Measurements from ENCODE around the gene SMURF2. TPM values are rescaled to one million over a fixed set of nuclear protein-coding genes. Genes with fewer than 3 reads are reported as not detected.
"Not testable (repeated sequence)": the region's sequence is repeated elsewhere in the genome, so short reads cannot be mapped to it uniquely, and the experiment has no call there.

Gene SMURF2
- total RNA-seq, 1 experiment from 2014 or later: 38.6 TPM

DNA sequence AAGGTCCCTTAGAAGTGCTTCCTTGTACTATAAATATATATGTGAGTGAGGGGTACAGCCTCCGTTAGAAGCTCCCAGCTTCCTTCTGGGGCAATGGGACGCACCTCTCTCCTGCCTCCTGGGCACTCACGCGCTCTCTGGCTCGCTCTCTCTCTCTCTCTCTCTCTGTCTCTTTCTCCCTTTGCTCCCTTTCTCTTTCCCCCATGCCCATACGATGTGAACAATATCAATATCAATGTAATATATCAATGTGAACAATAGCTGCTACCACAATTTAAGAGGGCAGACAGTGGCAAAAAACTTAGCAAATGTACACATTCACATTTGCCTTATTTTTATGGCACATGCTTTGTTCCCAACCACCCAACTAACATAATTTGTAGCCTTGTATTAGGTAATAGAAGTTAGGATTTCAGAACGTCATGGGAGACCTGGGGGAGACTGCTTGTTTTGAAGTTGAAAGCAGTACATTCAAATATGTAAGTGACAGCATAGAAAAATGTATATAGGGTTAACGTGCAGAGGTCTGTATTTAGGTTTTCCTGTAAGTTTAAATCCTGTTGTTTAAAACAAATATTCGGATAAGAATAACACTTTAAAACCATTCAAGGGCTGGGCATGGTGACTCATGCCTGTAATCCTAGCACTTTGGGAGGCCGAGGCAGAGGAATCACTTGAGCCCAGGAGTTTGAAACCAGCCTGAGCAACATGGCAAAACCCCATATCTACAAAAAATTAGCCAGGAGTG is 8.9 kb upstream of the SMURF2 start:
- peak; percentile 45 for DNase-seq (ENCODE audit: low read depth)
- in situ Hi-C loops (cut with HindIII; ENCODE audit: low pct_unique_long_range_greater_than_20kb, low sequenced_read_pairs): not testable (repeated sequence)

GRCh38 chr17:64667807-64668721 is 6.0 kb upstream of the SMURF2 start:
- in situ Hi-C loops (cut with HindIII; ENCODE audit: low pct_unique_long_range_greater_than_20kb, low sequenced_read_pairs): not testable (repeated sequence)
- peak; percentile 60 for DNase-seq (ENCODE audit: low read depth)

DNA sequence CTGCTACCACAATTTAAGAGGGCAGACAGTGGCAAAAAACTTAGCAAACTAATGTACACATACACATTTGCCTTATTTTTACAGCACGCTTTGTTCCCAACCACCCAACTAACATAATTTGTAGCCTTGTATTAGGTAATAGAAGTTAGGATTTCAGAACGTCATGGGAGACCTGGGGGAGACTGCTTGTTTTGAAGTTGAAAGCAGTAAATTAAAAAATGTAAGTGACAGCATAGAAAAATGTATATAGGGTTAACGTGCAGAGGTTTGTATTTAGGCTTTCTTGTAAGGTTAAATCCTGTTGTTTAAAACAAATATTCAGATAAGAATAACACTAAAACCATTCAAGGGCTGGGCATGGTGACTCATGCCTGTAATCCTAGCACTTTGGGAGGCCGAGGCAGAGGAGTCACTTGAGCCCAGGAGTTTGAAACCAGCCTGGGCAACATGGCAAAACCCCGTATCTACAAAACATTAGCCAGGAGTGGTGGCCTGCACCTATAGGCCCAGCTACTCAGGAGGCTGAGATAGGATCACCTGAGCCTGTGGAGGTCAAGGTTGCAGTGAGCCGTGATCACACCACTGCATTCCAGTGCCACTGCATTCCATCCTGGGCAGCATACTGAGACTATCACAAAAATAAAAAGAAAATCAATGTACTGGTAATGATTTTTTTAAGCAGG is 2.3 kb upstream of the SMURF2 start:
- in situ Hi-C loops (cut with HindIII; ENCODE audit: low pct_unique_long_range_greater_than_20kb, low sequenced_read_pairs): not testable (repeated sequence)
- peak; percentile 52 for DNase-seq (ENCODE audit: low read depth)

DNA sequence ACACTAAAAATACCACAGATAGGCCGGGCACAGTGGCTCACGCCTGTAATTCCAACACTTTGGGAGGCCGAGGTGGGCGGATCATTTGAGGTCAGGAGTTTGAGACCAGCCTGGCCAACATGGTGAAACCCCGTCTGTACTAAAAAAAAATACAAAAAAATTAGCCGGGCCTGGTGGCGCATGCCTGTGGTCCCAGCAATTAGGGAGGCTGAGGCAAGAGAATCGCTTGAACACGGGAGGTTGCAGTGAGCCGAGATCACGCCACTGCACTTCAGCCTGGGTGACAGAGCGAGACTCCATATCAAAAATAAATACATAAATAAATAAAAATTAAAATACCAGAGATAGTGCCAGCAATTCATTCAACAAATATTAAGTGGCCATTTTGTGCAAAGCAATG is 1.7 kb upstream of the SMURF2 start:
- in situ Hi-C loops (cut with HindIII; ENCODE audit: low pct_unique_long_range_greater_than_20kb, low sequenced_read_pairs); DNase-seq (ENCODE audit: low read depth): not testable (repeated sequence)

DNA sequence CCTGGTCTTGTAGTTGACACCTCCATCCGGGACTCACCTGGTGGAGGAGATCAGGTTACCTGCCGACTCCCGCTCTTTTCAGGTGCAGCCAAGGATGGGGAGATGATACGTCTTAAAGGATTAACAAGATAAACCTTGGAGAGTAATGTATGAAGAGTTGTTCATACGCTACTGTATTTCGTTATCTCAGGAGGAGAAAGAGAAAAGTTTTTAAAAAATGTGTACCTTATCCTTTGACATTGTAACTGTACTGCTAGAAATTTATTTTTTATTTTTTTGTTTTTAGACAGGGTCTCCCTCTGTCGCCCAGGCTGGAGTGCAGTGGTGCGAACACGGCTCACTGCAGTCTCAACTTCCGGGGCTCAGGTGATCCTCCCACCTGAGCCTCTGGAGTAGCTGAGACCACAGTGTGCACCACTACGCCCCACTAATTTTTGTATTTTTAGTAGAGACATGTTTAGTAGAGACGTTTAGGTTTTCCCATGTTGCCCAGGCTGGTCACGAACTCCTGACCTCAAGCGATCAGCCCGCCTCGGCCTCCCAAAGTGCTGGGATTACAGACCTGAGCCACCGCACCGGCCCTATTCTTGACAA is 764 bp upstream of the SMURF2 start:
- DNase-seq (ENCODE audit: low read depth): no peak
- in situ Hi-C loops (cut with HindIII; ENCODE audit: low pct_unique_long_range_greater_than_20kb, low sequenced_read_pairs): no loop called here

- no peak for DNase-seq (ENCODE audit: low read depth)
- in situ Hi-C loops (cut with HindIII; ENCODE audit: low pct_unique_long_range_greater_than_20kb, low sequenced_read_pairs): no loop called here
These were observed 456 bp downstream of the SMURF2 start for GRCh38 chr17:64661726-64661975.

DNA sequence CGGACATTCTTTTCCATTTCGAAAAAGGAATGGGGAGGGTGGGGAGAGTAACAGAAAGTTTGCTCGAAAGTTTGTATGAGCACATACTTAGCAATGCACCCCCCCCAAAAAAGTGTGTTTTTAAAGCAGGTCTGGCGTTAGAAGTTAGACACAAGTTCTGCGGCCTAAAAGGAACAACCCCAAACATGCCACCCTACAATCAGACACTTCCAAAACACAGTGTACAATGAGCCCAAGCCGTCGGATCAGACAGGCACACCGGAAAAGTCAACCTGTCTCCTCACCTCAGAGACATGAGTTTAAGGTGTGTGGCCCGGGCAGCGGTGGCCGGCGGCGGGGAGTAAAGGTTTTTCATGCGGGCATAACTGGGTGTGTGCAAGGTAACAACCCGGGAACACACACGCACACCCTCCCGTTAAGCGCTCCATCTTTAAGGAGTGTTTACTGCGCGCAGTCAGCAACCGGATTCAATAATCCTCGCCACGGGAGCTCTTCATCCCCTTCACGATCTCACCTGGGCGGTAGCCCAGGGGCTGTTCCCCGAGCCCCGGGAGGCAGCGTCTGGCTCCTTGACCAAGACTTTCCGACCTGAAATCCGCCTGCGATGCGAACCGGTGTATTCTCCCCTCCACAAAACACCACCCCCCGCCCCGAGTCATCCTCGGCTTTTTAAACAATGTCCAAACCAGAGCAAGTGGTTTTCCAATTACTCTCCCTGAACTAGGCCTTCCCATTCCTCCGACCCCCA is 955 bp downstream of the SMURF2 start:
- in situ Hi-C loops (cut with HindIII; ENCODE audit: low pct_unique_long_range_greater_than_20kb, low sequenced_read_pairs): not testable (repeated sequence)
- peak; percentile 41 for DNase-seq (ENCODE audit: low read depth)

DNA sequence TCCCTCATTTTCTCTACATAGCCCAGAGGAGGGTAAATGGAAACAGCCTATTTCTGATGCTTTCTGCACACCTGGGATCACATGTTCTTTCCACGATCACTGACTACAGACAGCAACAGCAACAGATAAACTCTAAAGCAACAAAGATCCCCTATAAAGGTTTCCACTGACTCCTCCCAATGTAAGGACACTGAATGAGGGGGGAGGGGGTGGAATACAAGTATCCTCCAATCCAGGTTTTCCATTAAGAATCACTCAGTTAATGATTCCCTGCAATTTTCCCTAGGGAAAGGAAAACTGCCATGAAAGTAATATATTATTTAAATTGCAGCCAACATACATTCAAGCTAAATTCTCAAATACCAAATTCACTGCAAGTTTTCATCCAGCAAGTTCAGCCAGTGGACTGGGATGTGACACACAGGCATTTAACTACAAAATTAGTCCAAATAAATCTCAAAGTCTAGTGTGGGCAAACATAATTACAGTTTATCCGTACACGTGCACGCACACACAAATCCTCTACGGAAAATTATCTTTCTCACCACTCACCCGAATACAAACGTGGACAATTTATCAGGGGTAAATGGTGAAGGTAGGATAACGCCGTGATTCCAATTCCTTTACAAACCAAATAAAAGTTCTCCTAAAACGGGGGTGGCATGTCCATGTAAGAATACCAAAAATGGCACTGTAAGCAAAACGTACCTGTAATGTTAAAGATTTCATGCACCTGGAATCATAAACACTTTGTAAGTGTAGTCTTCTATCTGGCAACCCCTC is 1.7 kb downstream of the SMURF2 start:
- peak; percentile 86 for DNase-seq (ENCODE audit: low read depth)
- in situ Hi-C loops (cut with HindIII; ENCODE audit: low pct_unique_long_range_greater_than_20kb, low sequenced_read_pairs): not testable (repeated sequence)

- no peak for DNase-seq (ENCODE audit: low read depth)
- in situ Hi-C loops (cut with HindIII; ENCODE audit: low pct_unique_long_range_greater_than_20kb, low sequenced_read_pairs): no loop called here
These were observed 3.2 kb downstream of the SMURF2 start for GRCh38 chr17:64658931-64659330.

GRCh38 chr17:64657610-64658125 is 4.4 kb downstream of the SMURF2 start:
- DNase-seq (ENCODE audit: low read depth): no peak
- in situ Hi-C loops (cut with HindIII; ENCODE audit: low pct_unique_long_range_greater_than_20kb, low sequenced_read_pairs): no loop called here

GRCh38 chr17:64655704-64656103 is 6.4 kb downstream of the SMURF2 start:
- DNase-seq (ENCODE audit: low read depth): no peak
- in situ Hi-C loops (cut with HindIII; ENCODE audit: low pct_unique_long_range_greater_than_20kb, low sequenced_read_pairs): no loop called here

- DNase-seq (ENCODE audit: low read depth): no peak
- in situ Hi-C loops (cut with HindIII; ENCODE audit: low pct_unique_long_range_greater_than_20kb, low sequenced_read_pairs): no loop called here
These were observed 8.1 kb downstream of the SMURF2 start for GRCh38 chr17:64653985-64654355.

- in situ Hi-C loops (cut with HindIII; ENCODE audit: low pct_unique_long_range_greater_than_20kb, low sequenced_read_pairs): no loop called here
- DNase-seq (ENCODE audit: low read depth): no peak
These were observed 8.7 kb downstream of the SMURF2 start for GRCh38 chr17:64653325-64653984.

- in situ Hi-C loops (cut with HindIII; ENCODE audit: low pct_unique_long_range_greater_than_20kb, low sequenced_read_pairs): no loop called here
- DNase-seq (ENCODE audit: low read depth): no peak
These were observed 10.2 kb downstream of the SMURF2 start for GRCh38 chr17:64651889-64652288.

DNA sequence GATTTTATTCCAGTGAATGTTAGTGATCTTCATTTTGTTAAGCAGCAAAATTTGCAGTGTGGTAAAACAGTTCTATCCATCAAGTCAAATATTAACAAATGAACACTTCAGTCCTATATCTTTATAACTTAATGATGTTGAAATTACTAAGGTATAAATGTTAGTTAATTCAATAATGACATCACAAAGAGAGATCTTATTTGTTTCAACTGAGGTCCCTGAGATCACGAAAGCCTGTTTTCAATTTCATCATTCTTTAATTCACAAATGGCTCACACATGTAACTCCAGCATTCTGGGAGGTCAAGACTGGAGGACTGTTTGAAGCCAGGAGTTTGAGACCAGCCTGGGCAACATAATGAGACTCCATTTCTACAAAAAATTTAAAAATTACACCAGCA is 13.9 kb downstream of the SMURF2 start:
- in situ Hi-C loops (cut with HindIII; ENCODE audit: low pct_unique_long_range_greater_than_20kb, low sequenced_read_pairs): no loop called here
- no peak for DNase-seq (ENCODE audit: low read depth)

GRCh38 chr17:64647817-64648216 is 14.3 kb downstream of the SMURF2 start:
- in situ Hi-C loops (cut with HindIII; ENCODE audit: low pct_unique_long_range_greater_than_20kb, low sequenced_read_pairs): no loop called here
- DNase-seq (ENCODE audit: low read depth): no peak

GRCh38 chr17:64639516-64639915 is 22.6 kb downstream of the SMURF2 start:
- in situ Hi-C loops (cut with HindIII; ENCODE audit: low pct_unique_long_range_greater_than_20kb, low sequenced_read_pairs): no loop called here
- no peak for DNase-seq (ENCODE audit: low read depth)

All from Caki2 (cell line).